Thyroid gland (tissue), 4 donors: Measurements from ENCODE around the gene RASL11B. TPM values are rescaled to one million over a fixed set of nuclear protein-coding genes. Genes with fewer than 3 reads are reported as not detected.

Experiments used
- DNase-seq, 2 donors: peaks; one replicate each; pipeline ENCODE4 v3.0.0-alpha.2; 2019
- H3K27ac ChIP-seq, 3 donors: fragments of 200-600 bp; sonication (generic); 1 replicate in 2 of 3; 2 replicates in 1 of 3; pipeline ENCODE4 v1.5.1; 2016 to 2019; ENCODE audit warnings: mild to moderate bottlenecking in 1 of 3, moderate library complexity in 1 of 3
- H3K27me3 ChIP-seq: fragments of 200-600 bp; sonication (generic); one replicate; pipeline ENCODE4 v1.5.1; 2019
- H3K36me3 ChIP-seq, 2 donors: fragments of 200-600 bp; sonication (generic); one replicate each; pipeline ENCODE4 v1.5.1; 2016 to 2019
- H3K4me1 ChIP-seq, 2 donors: fragments of 200-600 bp; sonication (generic); one replicate each; pipeline ENCODE4 v1.5.1; 2017 to 2019
- H3K4me3 ChIP-seq, 3 donors: fragments of 200-600 bp; sonication (generic); replicated peaks in 1 of 3; 1 replicate in 2 of 3; 2 replicates in 1 of 3; pipeline ENCODE4 v1.5.1; 2016; ENCODE audit warnings: mild to moderate bottlenecking in 1 of 3
- H3K9me3 ChIP-seq: fragments of 200-600 bp; sonication (generic); one replicate; pipeline ENCODE4 v1.5.1; 2017
- POLR2A ChIP-seq, 2 donors: fragments of 450-650 bp; IDR thresholded peaks; one replicate each; pipeline ENCODE4 v1.6.1; 2017; ENCODE audit warnings: antibody characterized with exemption in 2 of 2, mild to moderate bottlenecking in 2 of 2, moderate library complexity in 1 of 2
- WGBS, 2 donors: methylation state at CpG; one replicate each; pipeline ENCODE4 v1.1.5; 2017; 5-methylcytosine and 5-hydroxymethylcytosine counted together
- intact Hi-C: fragments of 100-400 bp; cut with DNase I; formaldehyde crosslinking; loops from one replicate; pipeline ENCODE4 v1.15.1; 2023
- total RNA-seq, 4 donors: library from RNA; depleted of rRNA; stranded (reverse); fragments of >200 nt; gene quantifications; one replicate each; pipeline ENCODE4 v1.2.3, GENCODE V29; 2016
- TF ChIP-seq, protein P1 (sequence below), 6 experiments: fragments of 200-600 bp in 3 of 6; fragments of 450-650 bp in 3 of 6; sonication (generic) in 3 of 6; IDR thresholded peaks; one replicate each; pipeline ENCODE4 v1.5.1; 2016 to 2019; ENCODE audit warnings: antibody characterized with exemption in 6 of 6, mild to moderate bottlenecking in 2 of 6, inconsistent platforms in 1 of 6, moderate library complexity in 1 of 6

RASL11B gene
- total RNA-seq, 4 donors from 2014 or later: 0.45 to 3.6 (median 0.60) TPM

DNA sequence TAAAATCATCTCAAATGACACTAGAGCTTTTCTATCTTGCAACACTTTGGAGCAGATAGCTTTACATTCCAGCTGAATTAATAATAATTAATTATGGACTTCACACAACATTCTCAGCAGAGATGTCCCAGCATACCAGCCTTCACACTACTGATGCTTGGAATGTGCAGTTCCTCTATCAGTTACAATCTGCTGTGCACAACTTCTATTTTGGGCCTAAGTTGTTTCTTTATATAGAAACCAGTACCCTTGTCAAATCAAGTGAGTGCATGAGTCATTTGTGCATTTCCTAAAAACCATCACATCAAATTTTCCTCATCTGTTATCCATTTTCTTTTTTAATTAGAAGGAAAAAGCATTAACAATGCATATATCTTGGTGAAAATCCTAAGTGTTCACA is 8.8 kb upstream of the RASL11B start:
- no peak overlapping the region for H3K4me3 ChIP-seq
- intact Hi-C loops: no loop called here
- no peak for DNase-seq
- H3K27me3 ChIP-seq: no peaks in the 10 kb centered on the region
- TF ChIP-seq, protein P1, sequence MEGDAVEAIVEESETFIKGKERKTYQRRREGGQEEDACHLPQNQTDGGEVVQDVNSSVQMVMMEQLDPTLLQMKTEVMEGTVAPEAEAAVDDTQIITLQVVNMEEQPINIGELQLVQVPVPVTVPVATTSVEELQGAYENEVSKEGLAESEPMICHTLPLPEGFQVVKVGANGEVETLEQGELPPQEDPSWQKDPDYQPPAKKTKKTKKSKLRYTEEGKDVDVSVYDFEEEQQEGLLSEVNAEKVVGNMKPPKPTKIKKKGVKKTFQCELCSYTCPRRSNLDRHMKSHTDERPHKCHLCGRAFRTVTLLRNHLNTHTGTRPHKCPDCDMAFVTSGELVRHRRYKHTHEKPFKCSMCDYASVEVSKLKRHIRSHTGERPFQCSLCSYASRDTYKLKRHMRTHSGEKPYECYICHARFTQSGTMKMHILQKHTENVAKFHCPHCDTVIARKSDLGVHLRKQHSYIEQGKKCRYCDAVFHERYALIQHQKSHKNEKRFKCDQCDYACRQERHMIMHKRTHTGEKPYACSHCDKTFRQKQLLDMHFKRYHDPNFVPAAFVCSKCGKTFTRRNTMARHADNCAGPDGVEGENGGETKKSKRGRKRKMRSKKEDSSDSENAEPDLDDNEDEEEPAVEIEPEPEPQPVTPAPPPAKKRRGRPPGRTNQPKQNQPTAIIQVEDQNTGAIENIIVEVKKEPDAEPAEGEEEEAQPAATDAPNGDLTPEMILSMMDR (IDR thresholded peaks at IDR 0.05): no peak
- no peak for TF ChIP-seq POLR2A (IDR thresholded peaks at IDR 0.05)
- peaks cover 0 to 13% of the 10 kb centered on the region in 2 donors for H3K4me1 ChIP-seq
- no peaks in the 10 kb centered on the region for H3K36me3 ChIP-seq
- no peaks in the 10 kb centered on the region for H3K9me3 ChIP-seq
- no peak overlapping the region for H3K27ac ChIP-seq

GRCh38 chr4:52856801-52857200 is 5.3 kb upstream of the RASL11B start:
- Histone ChIP-seq H3K9me3 (no peaks in the 10 kb centered on the region), H3K4me3 (no peak overlapping the region), H3K27ac (no peak overlapping the region), H3K36me3 (no peaks in the 10 kb centered on the region), H3K4me1 (peaks cover 0 to 19% of the 10 kb centered on the region in 2 donors), H3K27me3 (no peaks in the 10 kb centered on the region)
- no peak for DNase-seq
- intact Hi-C loops: no loop called here
- TF ChIP-seq, protein P1 (IDR thresholded peaks at IDR 0.05): no peak
- no peak for TF ChIP-seq POLR2A (IDR thresholded peaks at IDR 0.05)
- WGBS, 2 donors: 100% methylated on average over 1 of the region's 1 CpG

DNA sequence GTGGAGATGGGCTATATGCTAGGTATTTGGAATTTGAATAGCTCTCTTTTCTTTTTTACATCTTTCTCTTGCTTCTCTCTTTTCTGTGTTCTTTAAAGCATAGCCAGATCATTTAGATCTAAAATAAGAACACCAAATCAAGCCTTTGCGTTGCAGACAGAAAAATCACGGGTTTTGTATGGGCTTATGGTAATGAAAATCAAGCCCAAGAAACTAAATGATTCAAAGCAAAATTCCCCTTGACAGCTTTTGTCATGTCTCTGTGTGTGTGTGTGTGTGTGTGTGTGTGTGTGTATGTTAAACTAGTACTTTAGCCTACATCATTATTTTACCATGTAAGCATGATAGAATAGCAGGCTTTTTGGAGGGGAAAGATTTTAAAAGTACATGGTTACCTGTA is 1.8 kb upstream of the RASL11B start:
- H3K9me3 ChIP-seq: no peaks in the 10 kb centered on the region
- no peak for TF ChIP-seq POLR2A (IDR thresholded peaks at IDR 0.05)
- TF ChIP-seq, protein P1 (IDR thresholded peaks at IDR 0.05): no peak
- H3K4me1 ChIP-seq: peaks cover 6 to 23% of the 10 kb centered on the region in 2 donors
- no peak overlapping the region for H3K4me3 ChIP-seq
- intact Hi-C loops: loop anchor here (5.0 kb wide), 1 partner anchor 143 kb away; no protein-coding TSS in a partner anchor
- no peaks in the 10 kb centered on the region for H3K27me3 ChIP-seq
- H3K27ac ChIP-seq: no peak overlapping the region
- 89 to 91% methylated on average over 2 of the region's 2 CpGs for WGBS, 2 donors
- no peak for DNase-seq
- no peaks in the 10 kb centered on the region for H3K36me3 ChIP-seq

- Histone ChIP-seq H3K9me3 (no peaks in the 10 kb centered on the region), H3K27me3 (no peaks in the 10 kb centered on the region), H3K36me3 (no peaks in the 10 kb centered on the region), H3K27ac (no peak overlapping the region), H3K4me3 (peak overlapping the region in 2 of 3 donors; percentile 9 to 48), H3K4me1 (peaks cover 6 to 23% of the 10 kb centered on the region in 2 donors)
- intact Hi-C loops: loop anchor here (5.0 kb wide), 1 partner anchor 144 kb away; no protein-coding TSS in a partner anchor
- 25 to 32% methylated on average over 25 to 26 of the region's 26 CpGs for WGBS, 2 donors
- DNase-seq: peak; percentile 11 to 23
- TF ChIP-seq, protein P1 (IDR thresholded peaks at IDR 0.05): no peak
- no peak for TF ChIP-seq POLR2A (IDR thresholded peaks at IDR 0.05)
Observed at GRCh38 chr4:52861171-52861823, 820 bp upstream of the RASL11B start.

- no peak for DNase-seq
- H3K4me1 ChIP-seq: peaks cover 6 to 26% of the 10 kb centered on the region in 2 donors
- H3K4me3 ChIP-seq: peak overlapping the region; percentile 9 to 48 (median 30)
- intact Hi-C loops: loop anchor here (5.0 kb wide), 1 partner anchor 145 kb away; no protein-coding TSS in a partner anchor
- no peak overlapping the region for H3K27ac ChIP-seq
- H3K9me3 ChIP-seq: no peaks in the 10 kb centered on the region
- WGBS, 2 donors: 20% methylated on average over 2 to 13 of the region's 23 CpGs
- H3K36me3 ChIP-seq: no peaks in the 10 kb centered on the region
- no peaks in the 10 kb centered on the region for H3K27me3 ChIP-seq
- TF ChIP-seq, protein P1 (IDR thresholded peaks at IDR 0.05): no peak
- TF ChIP-seq POLR2A (IDR thresholded peaks at IDR 0.05): no peak
Observed at GRCh38 chr4:52862639-52863161, 583 bp downstream of the RASL11B start.
